ENCODE data around the gene SCD5. TPM values are rescaled to one million over a fixed set of nuclear protein-coding genes. Genes with fewer than 3 reads are reported as not detected.

SCD5 gene
- total and polyA plus RNA-seq, 2 of the 8 experiments (the other 6 are each of a cell fraction or from before 2014, with no cell fraction given), result 0.92 to 1.2 TPM

GRCh38 chr4:82705169-82705927, 93.2 kb downstream of the SCD5 start (continued):
- TF ChIP-seq PHF8 (conservative IDR thresholded peaks at IDR 0.05; ENCODE audit: low read depth, low read length) (no peak), TAF7 (optimal IDR thresholded peaks at IDR 0.05; ENCODE audit: borderline replicate concordance, low read depth, low read length) (no peak), RBBP5 (IDR thresholded peaks at IDR 0.05; ENCODE audit: borderline replicate concordance, low read depth, low read length) (no peak)
